Aorta (tissue), 5 donors: ENCODE results near the gene MUC2. TPM values are rescaled to one million over a fixed set of nuclear protein-coding genes. Genes with fewer than 3 reads are reported as not detected.
A peak's percentile ranks its signal among the peaks of the same experiment; 100 is the strongest.

ENCODE experiments used
- ATAC-seq: fragments of 200-7000 bp; cut with Tn5 transposase; one replicate; pipeline ENCODE4 v1.9.1; 2022; ENCODE audit warnings: moderate library complexity; ENCODE audit not compliant: low FRiP score
- DNase-seq, 2 donors: peaks; one replicate each; pipeline ENCODE4 v3.0.0-alpha.2; 2020
- H3K27ac ChIP-seq, 2 donors: one replicate each; pipeline ENCODE4 v1.5.1; 2013; ENCODE audit warnings: low read length in 2 of 2, mild to moderate bottlenecking in 2 of 2, moderate library complexity in 2 of 2, control low read depth in 1 of 2, inconsistent platforms in 1 of 2, low read depth in 1 of 2
- H3K27me3 ChIP-seq, 2 donors: one replicate each; pipeline ENCODE4 v1.6.1; 2013; ENCODE audit warnings: control low read depth in 1 of 2, low read length in 1 of 2, mild to moderate bottlenecking in 1 of 2, moderate library complexity in 1 of 2; ENCODE audit not compliant: insufficient read depth in 2 of 2, control insufficient read depth in 1 of 2
- H3K36me3 ChIP-seq, 2 donors: one replicate each; pipeline ENCODE4 v1.6.1; 2013; ENCODE audit warnings: control low read depth in 1 of 2, low read length in 1 of 2, mild to moderate bottlenecking in 1 of 2; ENCODE audit not compliant: insufficient read depth in 2 of 2, control insufficient read depth in 1 of 2
- H3K4me1 ChIP-seq, 2 donors: one replicate each; pipeline ENCODE4 v1.6.1; 2013; ENCODE audit warnings: low read length in 2 of 2, control low read depth in 1 of 2, mild to moderate bottlenecking in 1 of 2, moderate library complexity in 1 of 2; ENCODE audit not compliant: insufficient read depth in 2 of 2, control insufficient read depth in 1 of 2
- H3K4me3 ChIP-seq, 2 donors: one replicate each; pipeline ENCODE4 v1.5.1; 2013; ENCODE audit warnings: low read length in 2 of 2, control low read depth in 1 of 2, mild to moderate bottlenecking in 1 of 2
- H3K9me3 ChIP-seq: one replicate; pipeline ENCODE4 v1.6.1; 2013; ENCODE audit warnings: mild to moderate bottlenecking, low read length; ENCODE audit not compliant: control insufficient read depth
- WGBS, 2 donors: extraction: QIAGEN DNeasy Blood & Tissue Kit; methylation state at CpG; one replicate each; pipeline ENCODE4 v1.1.7; 2013; 5-methylcytosine and 5-hydroxymethylcytosine counted together
- intact Hi-C, 2 donors: fragments of 100-400 bp; cut with DNase I; formaldehyde crosslinking; loops; one replicate each; pipeline versions ENCODE4 v1.14.2 to v1.15.0; 2022
- polyA plus RNA-seq, 2 donors: library from polyadenylated mRNA; stranded (reverse); fragments of 200-250 nt; gene quantifications; one replicate each; pipeline ENCODE4 v1.2.3, GENCODE V29; 2013
- total RNA-seq, 2 donors: library from RNA; stranded (reverse); fragmentation: NEBNext Ultra II Directional; extraction: Animal tissue kit (Norgen Biotek cat#: 25700); gene quantifications; one replicate each; pipeline ENCODE4 v1.2.1, GENCODE V29; 2021
- donor health status: healthy with polysubstance abuse.
- donor health status: Bipolar disorder and iron deficiency.
- donor health status: DM: no; HTN: no; CAD: no.
- donor health status: DM: no; HTN: no; CAD: no.
- donor health status: DM: yes; HTN: yes; CAD: no.

MUC2 gene
- total and polyA plus RNA-seq, 4 donors, result 0.06 to 11.8 (median 0.09) TPM

DNA sequence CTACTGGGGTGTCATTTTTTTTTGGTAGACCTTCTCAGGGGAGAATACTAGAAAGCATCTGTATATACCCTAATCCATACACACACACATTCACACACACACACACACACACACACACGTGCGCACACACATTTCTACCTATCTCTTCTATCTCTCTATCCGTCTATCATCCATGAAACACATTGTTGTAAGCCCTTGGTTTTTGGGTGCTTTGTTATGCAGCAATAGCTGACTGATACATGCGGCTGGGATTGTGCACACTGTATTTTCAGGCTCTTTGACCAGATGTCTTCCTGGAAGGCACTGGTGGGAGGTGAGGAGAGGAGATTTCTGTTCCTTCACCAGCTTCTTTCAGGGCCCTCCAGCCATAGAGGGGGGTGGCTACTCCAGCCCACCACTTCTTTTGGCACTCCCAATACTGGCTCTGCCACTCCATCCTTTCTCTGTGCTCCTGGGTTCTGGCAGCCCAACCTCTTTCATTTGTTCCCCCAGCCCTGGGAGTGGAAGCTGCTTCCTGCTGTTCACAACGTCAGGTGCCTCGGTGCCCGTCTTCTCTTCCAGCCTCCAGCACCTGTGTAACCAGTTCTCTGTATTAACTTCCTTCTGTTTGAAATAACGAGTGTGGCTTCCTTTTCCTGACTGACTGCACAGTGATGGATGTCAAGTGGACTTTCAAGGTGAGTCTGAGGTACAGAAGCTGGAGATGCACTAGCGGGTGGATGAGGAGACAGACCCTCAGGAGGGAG lies 12.4 kb upstream of the MUC2 start:
- intact Hi-C loops, result no loop called here
- Histone ChIP-seq H3K27ac (no peak overlapping the region), H3K4me3 (no peak overlapping the region), H3K27me3 (no peaks in the 10 kb centered on the region), H3K9me3 (no peaks in the 10 kb centered on the region), H3K36me3 (no peaks in the 10 kb centered on the region), H3K4me1 (no peaks in the 10 kb centered on the region)
- no peak for ATAC-seq
- WGBS, 2 donors, result 85 to 88% methylated on average over 9 of the region's 9 CpGs
- DNase-seq, result no peak

DNA sequence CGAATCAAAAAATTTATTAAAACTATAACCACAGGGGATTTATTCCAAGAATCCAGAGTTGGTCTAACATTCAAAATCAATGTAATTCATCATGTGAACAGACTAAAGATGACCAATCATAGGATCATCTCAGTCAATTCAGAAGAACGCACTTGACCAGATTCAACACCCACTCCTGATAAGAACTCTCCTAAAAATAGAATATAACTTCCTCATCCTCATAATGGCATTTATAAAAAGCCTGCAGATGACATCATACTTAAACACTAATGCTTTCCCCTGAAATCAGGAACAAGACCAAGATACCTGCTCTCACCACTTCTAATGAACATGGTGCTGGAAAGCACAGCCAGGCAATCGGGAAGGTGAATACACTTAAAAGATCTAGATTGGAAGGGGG lies 10.5 kb upstream of the MUC2 start:
- WGBS, 2 donors, result 57 to 62% methylated on average over 3 of the region's 3 CpGs
- H3K4me3 ChIP-seq, result no peak overlapping the region
- intact Hi-C loops, result no loop called here

DNA sequence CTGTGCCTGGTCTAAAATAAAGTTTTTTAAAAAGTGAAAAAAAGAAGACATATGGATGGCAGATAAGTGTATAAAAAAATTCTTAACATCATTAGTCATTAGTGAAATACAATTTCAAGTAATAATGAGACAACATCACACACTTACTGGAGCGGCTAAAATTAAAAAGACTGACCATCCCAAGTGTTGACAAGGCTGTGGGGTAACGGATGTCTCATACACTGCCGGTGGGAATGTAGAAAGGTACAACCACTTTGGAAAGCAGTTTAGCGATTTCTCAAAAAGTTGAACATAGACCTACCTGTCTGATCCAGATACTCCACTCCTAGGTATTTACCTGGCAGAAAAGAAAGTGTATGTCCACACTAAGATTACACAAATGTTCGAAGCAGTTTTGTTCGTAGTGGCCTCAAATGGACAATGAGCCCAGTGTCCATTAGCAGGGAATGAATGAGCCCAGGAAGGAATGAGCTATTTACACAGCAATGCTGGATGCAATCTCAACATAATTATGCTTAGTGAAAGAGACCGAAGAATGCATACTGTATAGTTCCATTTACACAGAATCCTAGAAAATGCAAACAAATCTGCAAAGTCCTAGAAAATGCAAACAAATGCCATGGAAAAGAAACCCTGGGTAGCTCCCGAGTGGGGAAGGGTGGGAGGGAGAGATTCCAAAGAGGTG lies 6.7 kb upstream of the MUC2 start:
- Histone ChIP-seq H3K9me3 (no peaks in the 10 kb centered on the region), H3K27ac (no peak overlapping the region), H3K4me3 (no peak overlapping the region), H3K36me3 (no peaks in the 10 kb centered on the region), H3K27me3 (no peaks in the 10 kb centered on the region), H3K4me1 (no peaks in the 10 kb centered on the region)
- 81 to 83% methylated on average over 8 of the region's 8 CpGs for WGBS, 2 donors
- no peak for ATAC-seq
- intact Hi-C loops, result no loop called here
- DNase-seq, result no peak

More for the DNA sequence above, 10.5 kb upstream of the MUC2 start:
- H3K36me3 ChIP-seq, result no peaks in the 10 kb centered on the region
- no peaks in the 10 kb centered on the region for H3K27me3 ChIP-seq
- no peaks in the 10 kb centered on the region for H3K9me3 ChIP-seq
- ATAC-seq (no peak), DNase-seq (no peak)
- H3K4me1 ChIP-seq, result no peaks in the 10 kb centered on the region
- H3K27ac ChIP-seq, result no peak overlapping the region

DNA sequence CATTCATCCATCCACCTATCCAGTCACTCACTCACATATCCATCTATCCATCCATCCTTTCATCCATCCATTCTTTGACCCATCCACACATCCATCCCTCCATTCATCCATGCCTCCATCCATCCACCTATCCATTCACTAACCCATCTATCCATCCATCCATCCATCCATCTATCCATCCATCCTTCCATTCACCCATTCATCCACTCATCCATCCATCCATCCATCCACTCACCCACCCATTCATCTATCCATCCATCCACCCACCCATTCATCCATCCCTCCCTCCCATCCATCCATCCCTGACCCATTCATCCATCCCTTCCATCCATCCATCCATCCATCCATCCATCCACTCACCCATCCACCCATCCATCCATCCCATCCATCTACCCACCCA lies 4.9 kb upstream of the MUC2 start:
- Histone ChIP-seq H3K4me3 (no peak overlapping the region), H3K4me1 (no peaks in the 10 kb centered on the region), H3K36me3 (no peaks in the 10 kb centered on the region), H3K9me3 (no peaks in the 10 kb centered on the region), H3K27ac (no peak overlapping the region), H3K27me3 (no peaks in the 10 kb centered on the region)
- ATAC-seq, result no peak
- intact Hi-C loops, result no loop called here
- no peak for DNase-seq

DNA sequence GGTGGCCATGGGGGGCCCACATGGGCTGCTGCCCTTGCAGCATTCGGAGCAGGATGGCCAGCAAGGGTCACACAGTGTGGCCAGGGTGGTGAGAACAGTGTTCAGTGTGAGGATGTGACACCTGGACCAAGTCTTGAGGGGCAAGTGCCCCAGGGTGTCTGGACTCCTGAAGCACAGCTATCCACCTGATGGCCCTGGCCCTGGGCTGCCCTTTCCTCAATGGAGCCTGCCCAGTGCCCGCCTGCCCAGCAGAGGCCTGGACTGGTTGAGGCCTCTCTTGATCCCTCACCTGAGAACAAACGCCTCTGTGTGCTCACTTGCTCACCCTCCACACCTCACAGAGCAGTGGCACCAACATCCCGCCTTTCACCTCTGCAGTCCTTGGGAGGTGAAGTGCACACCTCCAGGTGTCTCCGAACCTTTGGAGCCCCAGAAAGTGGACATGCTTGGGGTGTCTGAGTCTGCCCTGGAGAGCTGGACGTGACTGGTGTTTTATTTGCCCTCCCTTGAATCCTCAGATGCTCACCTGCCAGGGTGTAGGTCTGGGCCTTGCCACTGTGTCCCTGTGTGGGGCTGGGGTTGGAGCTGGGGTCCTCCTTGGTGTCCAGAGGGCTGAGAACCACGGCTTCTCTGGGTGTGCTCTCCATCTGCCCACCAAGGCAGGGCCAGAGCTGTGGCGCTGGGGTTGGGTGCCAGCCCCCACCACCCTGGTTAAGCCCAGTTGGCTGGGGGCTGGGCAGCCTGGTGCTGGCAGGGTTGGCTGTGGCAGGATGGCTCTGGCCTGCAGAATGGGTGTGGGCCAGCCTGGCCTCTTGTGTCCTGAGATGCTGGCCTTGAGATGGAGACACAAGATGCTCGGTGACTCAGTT lies 3.8 kb upstream of the MUC2 start:
- DNase-seq (peak in 1 of 2 donors; percentile 42), ATAC-seq (no peak)
- Histone ChIP-seq H3K27ac (no peak overlapping the region), H3K4me1 (no peaks in the 10 kb centered on the region), H3K27me3 (no peaks in the 10 kb centered on the region), H3K4me3 (no peak overlapping the region), H3K36me3 (no peaks in the 10 kb centered on the region), H3K9me3 (no peaks in the 10 kb centered on the region)
- WGBS, 2 donors, result 71 to 82% methylated on average over 9 of the region's 9 CpGs
- intact Hi-C loops, result no loop called here

DNA sequence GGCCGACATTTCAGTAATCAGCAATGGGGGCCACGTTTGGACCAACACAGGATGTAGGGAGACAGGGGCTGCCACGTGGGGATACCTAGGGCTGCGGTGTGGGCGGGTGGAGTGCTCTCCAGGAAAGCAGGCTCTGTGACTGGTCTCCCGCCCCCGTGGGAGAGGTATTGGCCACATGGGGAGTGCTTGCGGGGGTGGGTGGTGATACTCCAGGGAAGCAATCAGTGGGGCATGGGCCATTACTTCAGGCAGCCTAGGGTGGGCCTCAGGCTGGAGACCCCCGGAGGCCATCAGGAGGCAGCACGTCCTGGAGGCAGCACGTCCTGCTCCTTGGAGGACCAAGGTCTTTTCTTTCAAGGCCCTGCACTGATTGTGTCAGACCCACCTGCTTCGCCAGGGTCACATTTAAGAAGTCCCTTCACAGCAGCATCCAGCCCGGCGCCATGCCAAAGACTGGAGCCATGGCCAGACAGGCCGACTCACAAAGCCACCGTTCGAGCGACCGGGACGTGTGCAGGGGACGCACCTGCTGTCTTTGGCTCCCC lies 3.0 kb upstream of the MUC2 start:
- no peaks in the 10 kb centered on the region for H3K36me3 ChIP-seq
- H3K27ac ChIP-seq, result no peak overlapping the region
- H3K4me3 ChIP-seq, result no peak overlapping the region
- H3K4me1 ChIP-seq, result no peaks in the 10 kb centered on the region
- intact Hi-C loops, result no loop called here
- WGBS, 2 donors, result 85 to 90% methylated on average over 21 of the region's 21 CpGs
- DNase-seq (peak; percentile 44 to 73), ATAC-seq (no peak)
- no peaks in the 10 kb centered on the region for H3K9me3 ChIP-seq
- H3K27me3 ChIP-seq, result no peaks in the 10 kb centered on the region

DNA sequence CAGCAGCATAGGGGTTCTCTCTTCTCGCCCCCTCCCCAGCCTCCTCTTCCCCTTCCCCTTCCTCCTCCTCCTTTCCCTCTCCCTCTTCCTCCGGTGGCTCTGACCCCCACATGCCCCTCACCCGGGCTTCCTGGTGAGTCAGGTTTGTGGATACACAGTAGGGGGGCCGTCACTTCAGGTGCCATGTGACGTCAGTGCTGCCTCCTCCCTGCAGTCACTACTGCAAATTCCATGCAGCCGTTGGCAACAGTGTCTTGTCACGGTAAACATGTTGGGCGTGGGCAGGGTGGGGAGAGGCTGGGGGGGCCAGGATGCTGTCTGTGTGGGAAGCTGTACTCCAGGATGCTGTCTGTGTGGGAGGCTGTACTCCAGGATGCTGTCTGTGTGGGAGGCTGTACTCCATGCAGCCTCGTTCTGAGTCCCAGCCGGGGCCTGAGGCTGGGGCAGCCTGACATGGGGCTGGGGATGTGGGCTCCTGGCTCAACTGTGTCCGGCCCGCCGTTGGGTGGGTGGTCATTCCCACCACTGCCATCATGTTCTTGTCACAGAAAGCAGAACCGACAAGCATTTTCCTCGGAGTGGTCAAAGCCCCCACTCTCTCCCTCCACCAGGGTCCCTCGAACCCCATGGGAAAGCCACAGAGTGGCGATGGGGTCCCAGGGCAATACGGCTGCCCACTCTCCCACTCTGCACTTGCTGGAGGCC lies 2.4 kb upstream of the MUC2 start:
- no peaks in the 10 kb centered on the region for H3K27me3 ChIP-seq
- WGBS, 2 donors, result 72 to 76% methylated on average over 18 of the region's 18 CpGs
- no peaks in the 10 kb centered on the region for H3K4me1 ChIP-seq
- no peaks in the 10 kb centered on the region for H3K36me3 ChIP-seq
- no peaks in the 10 kb centered on the region for H3K9me3 ChIP-seq
- no peak overlapping the region for H3K27ac ChIP-seq
- intact Hi-C loops, result no loop called here
- ATAC-seq (no peak), DNase-seq (peak in 1 of 2 donors; percentile 70)
- no peak overlapping the region for H3K4me3 ChIP-seq

DNA sequence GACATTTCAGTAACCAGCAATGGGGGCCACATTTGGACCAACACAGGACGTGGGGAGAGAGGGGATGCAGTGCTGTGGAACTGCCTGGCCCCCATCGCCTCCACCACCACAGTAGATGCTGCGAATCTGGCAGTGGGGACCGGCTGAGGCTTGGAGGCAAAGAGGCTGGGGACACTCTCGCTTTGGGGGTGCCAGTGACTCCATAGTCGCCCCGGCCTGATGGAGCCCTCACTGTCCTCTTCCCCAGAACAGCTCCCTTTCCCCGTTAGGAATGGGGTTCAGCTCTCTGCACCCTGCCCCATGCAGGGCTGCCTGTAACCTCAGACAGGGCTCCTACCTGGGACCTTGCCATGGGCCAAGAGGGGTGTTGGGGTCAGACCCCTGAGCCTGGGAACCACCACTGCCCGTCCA lies 1.8 kb upstream of the MUC2 start:
- Histone ChIP-seq H3K4me3 (no peak overlapping the region), H3K27ac (no peak overlapping the region), H3K4me1 (no peaks in the 10 kb centered on the region), H3K36me3 (no peaks in the 10 kb centered on the region), H3K27me3 (no peaks in the 10 kb centered on the region), H3K9me3 (no peaks in the 10 kb centered on the region)
- peak; percentile 17 to 31 for DNase-seq
- WGBS, 2 donors, result 80 to 91% methylated on average over 9 of the region's 9 CpGs
- peak; percentile 5 for ATAC-seq
- intact Hi-C loops, result no loop called here
